NCI-H226 (cell line): ENCODE results near the gene DNTT.

Source experiments
- DNase-seq: peaks from one replicate; pipeline ENCODE4 v3.0.0-alpha.2; 2015

The DNTT gene

GRCh38 chr10:96387161-96387560 lies 82.9 kb downstream of the DNTT start:
- no peak for DNase-seq

GRCh38 chr10:96387601-96388000 lies 83.4 kb downstream of the DNTT start:
- DNase-seq = no peak
